KMS-11 (cell line): ENCODE results near the gene CDH20.

ENCODE experiments used
- H2AFZ ChIP-seq: fragments of 200-600 bp; sonication (generic); 2 replicates; pipeline ENCODE4 v1.6.1; 2016; ENCODE audit warnings: antibody characterized with exemption, mixed run types, low read depth
- H3K27ac ChIP-seq: fragments of 200-600 bp; sonication (generic); 2 replicates; pipeline ENCODE4 v1.6.1; 2016; ENCODE audit warnings: mild to moderate bottlenecking, mixed run types
- H3K27me3 ChIP-seq: fragments of 200-600 bp; sonication (generic); 2 replicates; pipeline ENCODE4 v1.6.1; 2017; ENCODE audit warnings: mild to moderate bottlenecking, low read depth, mixed run types, moderate library complexity; ENCODE audit not compliant: insufficient read depth
- H3K36me3 ChIP-seq: fragments of 200-600 bp; sonication (generic); 2 replicates; pipeline ENCODE4 v1.6.1; 2017; ENCODE audit warnings: mild to moderate bottlenecking, mixed run types; ENCODE audit not compliant: insufficient read depth
- H3K4me1 ChIP-seq: fragments of 200-600 bp; sonication (generic); 2 replicates; pipeline ENCODE4 v1.6.1; 2016; ENCODE audit warnings: mild to moderate bottlenecking, low read depth, mixed run types; ENCODE audit not compliant: poor library complexity, severe bottlenecking
- H3K4me2 ChIP-seq: fragments of 200-600 bp; sonication (generic); 2 replicates; pipeline ENCODE4 v1.7.0; 2016; ENCODE audit warnings: mild to moderate bottlenecking, mixed run types
- H3K4me3 ChIP-seq: fragments of 200-600 bp; sonication (generic); IDR thresholded peaks from 2 replicates; pipeline ENCODE4 v1.6.1; 2017; ENCODE audit warnings: low read depth, low read length, mixed read lengths; ENCODE audit not compliant: insufficient read depth
- H3K79me2 ChIP-seq: fragments of 200-600 bp; sonication (generic); 2 replicates; pipeline ENCODE4 v1.6.1; 2016; ENCODE audit warnings: low read depth, mixed run types; ENCODE audit not compliant: insufficient read depth
- H3K9ac ChIP-seq: fragments of 200-600 bp; sonication (generic); 2 replicates; pipeline ENCODE4 v1.6.1; 2016; ENCODE audit warnings: mild to moderate bottlenecking, mixed run types
- H4K20me1 ChIP-seq: fragments of 200-600 bp; sonication (generic); 2 replicates; pipeline ENCODE4 v1.6.1; 2016; ENCODE audit warnings: mild to moderate bottlenecking, mixed run types; ENCODE audit not compliant: insufficient read depth
- CTCF ChIP-seq: fragments of 200-600 bp; sonication (generic); conservative IDR thresholded peaks from 2 replicates; pipeline ENCODE4 v1.6.1; 2017; ENCODE audit warnings: low read depth, mild to moderate bottlenecking, antibody characterized with exemption, low read length, moderate library complexity, mixed read lengths

Gene CDH20

GRCh38 chr18:61402726-61403125, 69.5 kb downstream of the CDH20 start:
- H2AFZ ChIP-seq = no peak overlapping the region
- no peaks in the 10 kb centered on the region for H3K27me3 ChIP-seq
- H3K36me3 ChIP-seq = no peaks in the 10 kb centered on the region
- H3K4me1 ChIP-seq = no peaks in the 10 kb centered on the region
- no peaks in the 10 kb centered on the region for H4K20me1 ChIP-seq
- no peak overlapping the region for H3K27ac ChIP-seq
- no peaks in the 10 kb centered on the region for H3K79me2 ChIP-seq
- TF ChIP-seq CTCF = no peak
- no peak overlapping the region for H3K4me3 ChIP-seq
- no peak overlapping the region for H3K4me2 ChIP-seq
- H3K9ac ChIP-seq = no peak overlapping the region

DNA sequence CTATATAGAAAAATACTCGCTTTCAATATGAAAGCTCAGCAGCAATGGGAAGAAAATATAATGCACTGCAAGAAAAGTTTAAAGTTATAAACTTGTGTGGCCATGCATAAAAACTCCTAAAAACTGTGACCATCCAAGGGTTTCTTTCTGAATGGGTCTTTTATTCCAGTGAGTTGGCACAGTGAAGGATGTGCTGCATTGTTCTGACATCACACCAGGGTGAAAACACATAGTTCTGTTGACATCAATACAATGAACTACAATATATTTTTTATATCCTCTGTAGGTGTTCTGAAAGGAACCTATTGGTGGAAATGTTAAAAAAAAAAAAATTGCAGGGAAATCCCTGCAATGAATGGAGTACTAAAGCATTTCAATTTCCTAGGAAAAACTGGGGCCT, 80.2 kb downstream of the CDH20 start:
- Histone ChIP-seq H3K4me1 (no peaks in the 10 kb centered on the region), H3K27me3 (no peaks in the 10 kb centered on the region), H3K9ac (no peak overlapping the region), H4K20me1 (no peaks in the 10 kb centered on the region), H3K36me3 (no peaks in the 10 kb centered on the region), H3K79me2 (no peaks in the 10 kb centered on the region), H3K27ac (no peak overlapping the region), H3K4me2 (no peak overlapping the region), H2AFZ (no peak overlapping the region), H3K4me3 (no peak overlapping the region)
- no peak for TF ChIP-seq CTCF

DNA sequence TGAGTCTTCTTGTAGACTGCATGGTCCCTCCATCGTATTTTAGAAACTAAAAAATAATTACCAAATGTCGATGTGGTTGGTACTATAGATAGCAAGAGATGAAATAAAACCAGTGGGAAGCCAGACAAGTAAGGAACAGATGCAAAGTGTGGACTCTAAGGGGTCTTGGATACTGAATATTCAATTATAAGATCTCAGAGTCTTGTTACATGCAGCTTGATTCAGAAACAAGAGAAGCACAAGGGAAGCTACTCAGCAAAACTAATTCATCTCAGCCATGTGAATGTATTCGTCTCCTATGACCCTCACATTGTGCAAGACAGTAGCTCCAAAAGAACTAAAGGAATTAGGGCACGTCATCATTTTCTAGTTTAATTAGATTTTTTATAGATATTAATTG, 80.9 kb downstream of the CDH20 start:
- Histone ChIP-seq H3K4me2 (no peak overlapping the region), H3K4me1 (no peaks in the 10 kb centered on the region), H3K4me3 (no peak overlapping the region), H3K27me3 (no peaks in the 10 kb centered on the region), H3K79me2 (no peaks in the 10 kb centered on the region), H4K20me1 (no peaks in the 10 kb centered on the region), H3K27ac (no peak overlapping the region), H3K9ac (no peak overlapping the region), H3K36me3 (no peaks in the 10 kb centered on the region), H2AFZ (no peak overlapping the region)
- TF ChIP-seq CTCF = no peak

- no peaks in the 10 kb centered on the region for H3K4me1 ChIP-seq
- H3K9ac ChIP-seq = no peak overlapping the region
- H3K4me2 ChIP-seq = no peak overlapping the region
- no peak overlapping the region for H3K27ac ChIP-seq
- TF ChIP-seq CTCF = no peak
- no peaks in the 10 kb centered on the region for H3K27me3 ChIP-seq
- H3K79me2 ChIP-seq = no peaks in the 10 kb centered on the region
- no peak overlapping the region for H3K4me3 ChIP-seq
- no peaks in the 10 kb centered on the region for H4K20me1 ChIP-seq
- no peak overlapping the region for H2AFZ ChIP-seq
- no peaks in the 10 kb centered on the region for H3K36me3 ChIP-seq
These were observed 86.5 kb downstream of the CDH20 start for GRCh38 chr18:61419763-61420162.
